Amniotic epithelial cell (primary cell): ENCODE data around the gene DUSP2.
"Not testable (repeated sequence)": the region's sequence is repeated elsewhere in the genome, so short reads cannot be mapped to it uniquely, and the experiment has no call there.

Source experiments
- DNase-seq: peaks from one replicate; pipeline ENCODE4 v3.0.0-alpha.2; 2010; ENCODE audit warnings: low read depth

DUSP2 gene

DNA sequence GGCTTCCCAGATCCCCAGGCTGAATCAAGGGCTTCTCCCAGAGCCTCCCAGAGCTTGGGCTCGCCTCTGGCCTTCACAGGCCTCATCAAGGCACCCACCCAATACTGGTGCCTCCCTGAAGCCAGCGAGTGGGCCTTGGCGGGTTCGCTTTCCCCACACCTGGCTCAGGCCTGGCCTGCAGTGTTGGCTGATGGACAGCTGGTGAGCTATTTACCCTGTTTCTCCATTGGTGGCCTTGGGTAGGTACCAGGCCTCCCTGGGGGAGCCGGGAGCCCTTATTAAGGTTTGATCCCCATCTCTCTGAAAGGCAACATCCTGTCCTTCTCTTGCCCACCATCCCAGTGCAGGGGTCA is 18.2 kb upstream of the DUSP2 start:
- no peak for DNase-seq

GRCh38 chr2:96161898-96162297 is 16.7 kb upstream of the DUSP2 start:
- DNase-seq = peak; percentile 21

GRCh38 chr2:96160366-96160765 is 15.1 kb upstream of the DUSP2 start:
- not testable (repeated sequence) for DNase-seq

GRCh38 chr2:96159084-96159830 is 14.0 kb upstream of the DUSP2 start:
- no peak for DNase-seq

DNA sequence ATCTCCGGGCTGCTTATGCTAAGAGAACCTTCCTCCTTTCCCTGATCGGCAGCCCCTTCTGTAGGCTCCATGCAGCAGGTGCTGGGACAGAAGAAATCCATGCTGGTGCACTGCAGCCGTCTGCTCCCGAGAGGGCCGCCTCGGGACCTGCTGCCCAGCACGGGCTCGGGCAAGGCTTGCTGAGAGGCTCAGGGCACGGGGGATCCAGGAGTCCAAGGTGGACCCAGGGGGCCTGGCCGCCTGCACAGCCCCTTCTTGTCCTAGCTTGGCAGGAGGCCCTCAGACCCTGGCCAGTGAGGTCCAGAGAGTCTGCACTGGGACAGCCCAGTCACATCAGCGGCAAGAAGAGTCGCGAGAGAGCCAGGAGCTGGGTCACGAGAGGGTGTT is 13.3 kb upstream of the DUSP2 start:
- DNase-seq = no peak

DNA sequence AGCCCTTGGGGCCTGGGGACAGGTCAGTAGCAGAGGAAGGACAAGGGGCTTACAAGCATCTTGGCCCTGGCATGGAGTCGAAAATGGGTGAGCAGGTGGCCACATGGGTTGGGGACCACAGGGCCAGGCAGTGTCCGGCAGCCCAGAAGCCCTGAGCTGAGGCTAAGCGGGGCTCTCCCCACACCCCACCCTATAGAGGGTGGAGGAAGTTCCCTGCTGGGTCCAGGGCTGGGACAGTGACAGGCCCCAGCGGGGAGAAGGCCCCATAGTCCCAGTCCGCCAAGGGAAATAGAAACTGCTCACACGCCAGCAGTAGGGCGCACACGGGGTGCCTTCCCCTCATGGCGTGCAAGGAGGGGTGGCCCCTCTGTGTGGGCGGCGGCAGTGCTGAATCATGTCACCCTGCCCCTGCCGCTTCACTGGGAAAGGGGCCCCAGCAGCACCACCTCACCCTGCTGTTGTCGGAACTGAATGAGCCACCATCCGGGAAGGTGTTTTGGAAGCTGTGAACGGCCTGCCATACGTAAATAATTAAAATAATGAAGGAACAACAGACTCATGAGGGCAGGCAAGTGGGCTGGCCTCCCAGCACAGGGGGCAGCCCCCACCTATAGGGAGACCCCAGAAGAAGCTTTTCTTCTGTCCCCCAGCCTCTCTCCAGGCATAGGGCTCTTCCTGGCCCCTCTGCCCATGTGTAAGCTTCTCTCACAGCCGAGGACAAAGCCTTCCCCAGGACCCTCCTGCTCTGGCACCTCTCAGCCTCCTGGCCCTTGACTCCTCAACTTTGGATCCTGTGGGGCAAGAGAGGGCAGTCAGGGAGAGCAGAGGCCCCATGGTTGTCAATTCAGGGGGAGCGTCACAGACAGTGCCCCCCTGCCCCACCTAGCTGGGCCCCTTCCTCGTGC is 12.7 kb upstream of the DUSP2 start:
- no peak for DNase-seq

- no peak for DNase-seq
Measured at GRCh38 chr2:96156926-96157648, 11.8 kb upstream of the DUSP2 start.

DNA sequence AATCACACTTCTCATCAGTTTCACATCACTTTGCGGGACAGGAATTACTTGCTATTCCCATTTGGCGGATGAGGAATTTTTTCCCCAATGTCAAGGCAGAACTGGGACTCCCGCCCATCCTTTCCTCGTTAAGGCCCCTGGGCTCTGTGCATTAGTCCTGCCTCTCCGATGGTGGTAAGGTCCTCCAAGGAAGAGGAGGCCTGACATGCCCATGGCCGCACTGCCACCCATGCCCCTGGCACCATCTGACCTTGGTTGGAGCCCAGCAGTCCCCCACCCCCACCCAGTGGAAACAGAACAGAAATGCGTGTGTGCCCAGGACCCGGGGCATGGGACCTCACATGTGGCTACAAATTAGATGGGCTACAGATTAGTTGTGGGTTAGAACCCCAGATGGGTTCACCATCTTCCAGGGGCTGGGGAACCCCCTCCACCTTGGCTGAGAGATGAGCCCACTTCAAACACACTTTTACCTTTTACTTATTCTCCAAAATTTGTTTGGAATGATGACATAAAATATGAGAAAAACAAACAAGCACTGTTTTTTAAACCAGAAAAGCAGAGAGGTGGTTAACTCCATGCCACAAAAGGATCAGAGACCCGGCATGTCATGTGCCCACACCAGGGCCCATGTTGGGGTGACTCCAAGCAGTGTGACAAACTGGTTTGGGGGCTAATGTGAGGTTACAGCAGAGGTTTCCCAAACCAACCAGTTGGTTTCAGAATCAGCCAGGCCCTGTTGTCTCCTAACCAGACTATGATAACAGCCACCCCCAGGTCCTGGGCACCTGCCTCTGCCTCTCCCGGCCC is 11.0 kb upstream of the DUSP2 start:
- DNase-seq = no peak

DNA sequence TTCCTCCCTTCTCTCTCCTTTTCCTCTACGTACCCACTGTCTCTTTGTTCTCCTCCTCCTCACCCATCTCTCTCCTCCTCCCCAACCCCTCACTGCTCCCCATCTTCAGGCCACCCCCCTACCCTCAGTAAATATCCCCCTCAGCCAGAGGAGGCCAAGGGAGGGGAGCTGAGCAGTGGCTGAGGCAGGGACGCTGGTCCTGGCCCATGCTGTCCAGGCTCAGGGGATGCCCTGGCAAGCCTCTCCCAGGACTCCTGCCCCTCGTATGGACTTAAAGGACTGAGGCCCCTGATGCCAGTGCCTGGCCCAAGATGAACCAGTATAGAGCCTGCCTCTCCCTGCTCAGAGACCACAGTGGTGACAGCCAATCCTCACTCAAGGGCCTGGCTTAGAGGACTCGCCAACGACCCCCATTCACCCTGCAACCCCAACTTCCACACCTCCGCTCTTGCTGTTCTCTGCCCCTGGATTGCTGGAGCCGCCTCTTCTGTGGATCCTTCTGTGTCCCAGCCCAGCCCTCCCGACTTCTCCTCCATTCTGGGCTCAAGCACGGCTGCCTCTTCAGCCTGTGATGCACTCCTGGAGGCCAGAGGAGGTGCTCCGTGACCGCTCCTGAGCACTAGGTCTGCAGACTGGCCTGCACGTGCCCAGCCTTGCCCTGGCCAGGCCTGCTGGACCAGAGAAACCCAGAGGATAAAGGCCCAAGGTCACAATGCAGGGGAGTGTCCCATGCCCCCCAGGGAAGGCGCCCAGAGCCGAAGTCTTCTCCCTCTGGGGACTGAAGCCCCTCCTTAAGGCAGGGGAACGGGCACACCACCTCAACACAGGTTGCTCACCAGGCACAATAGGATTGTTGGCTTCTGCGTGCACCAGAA is 9.5 kb upstream of the DUSP2 start:
- DNase-seq = no peak

DNA sequence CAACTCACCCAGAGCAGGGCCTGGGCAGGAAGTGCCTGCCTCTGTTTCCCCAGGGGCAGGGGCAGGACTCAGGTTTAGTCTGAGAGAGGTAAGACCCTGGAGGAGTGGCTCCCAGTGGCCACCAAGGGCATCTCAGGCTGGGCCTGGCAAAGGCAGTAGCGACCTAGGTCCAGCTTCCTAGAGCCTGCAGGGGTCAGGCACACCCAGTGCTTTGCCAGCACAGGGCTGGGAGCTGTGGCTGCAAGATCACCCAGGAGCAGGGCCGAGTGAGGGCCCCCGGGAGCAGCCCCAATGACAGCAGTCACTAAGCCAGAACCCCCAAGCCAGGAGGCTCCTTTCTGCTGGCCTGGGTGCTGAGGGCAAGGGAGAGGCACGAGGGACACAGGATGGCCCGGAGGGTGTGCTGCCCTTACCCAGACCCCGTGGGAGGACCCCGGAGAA is 8.8 kb upstream of the DUSP2 start:
- DNase-seq = no peak

- DNase-seq = no peak
Measured at GRCh38 chr2:96153291-96153713, 8.1 kb upstream of the DUSP2 start.

DNA sequence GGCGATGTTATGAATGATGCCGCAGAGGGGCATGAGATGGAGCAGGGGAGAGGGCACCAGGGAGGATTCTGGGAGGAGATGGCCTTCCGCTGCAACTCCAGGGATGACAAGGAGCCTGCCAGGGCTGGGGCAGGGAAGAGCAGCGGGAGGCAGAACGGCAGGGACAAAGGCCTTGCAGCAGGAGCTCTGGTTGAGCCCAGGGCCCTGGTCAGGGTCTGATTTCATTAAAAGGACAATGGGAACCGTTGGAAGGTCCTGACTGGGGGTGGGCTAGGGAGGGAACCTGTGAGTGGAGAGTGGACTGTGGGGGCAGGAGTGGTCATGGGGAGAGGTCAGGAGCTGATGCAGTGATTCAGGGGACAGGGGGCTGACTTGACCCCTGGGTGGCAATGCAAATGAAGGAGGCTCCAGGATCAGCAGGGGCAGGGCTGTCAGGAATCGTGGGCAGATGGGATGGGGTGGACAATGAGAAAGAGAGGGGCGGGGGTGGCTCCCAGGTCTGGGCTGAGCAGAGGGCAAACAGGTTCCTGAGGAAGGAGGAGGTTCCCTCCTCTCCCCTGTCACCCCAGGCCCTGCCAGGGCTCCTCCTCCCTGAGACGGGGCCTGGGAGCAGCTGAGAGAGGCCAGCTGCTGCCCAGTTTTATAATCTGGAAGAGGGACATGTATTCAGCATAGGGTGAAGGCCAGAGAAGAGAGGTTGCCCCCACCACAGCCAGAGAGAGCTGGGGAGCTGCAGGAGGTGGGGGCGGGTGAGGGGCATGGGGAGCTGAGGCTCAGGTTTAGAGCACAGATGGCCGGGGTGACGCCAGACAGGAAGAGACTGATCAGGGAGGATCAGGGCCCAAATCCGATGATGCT is 7.3 kb upstream of the DUSP2 start:
- DNase-seq = no peak

DNA sequence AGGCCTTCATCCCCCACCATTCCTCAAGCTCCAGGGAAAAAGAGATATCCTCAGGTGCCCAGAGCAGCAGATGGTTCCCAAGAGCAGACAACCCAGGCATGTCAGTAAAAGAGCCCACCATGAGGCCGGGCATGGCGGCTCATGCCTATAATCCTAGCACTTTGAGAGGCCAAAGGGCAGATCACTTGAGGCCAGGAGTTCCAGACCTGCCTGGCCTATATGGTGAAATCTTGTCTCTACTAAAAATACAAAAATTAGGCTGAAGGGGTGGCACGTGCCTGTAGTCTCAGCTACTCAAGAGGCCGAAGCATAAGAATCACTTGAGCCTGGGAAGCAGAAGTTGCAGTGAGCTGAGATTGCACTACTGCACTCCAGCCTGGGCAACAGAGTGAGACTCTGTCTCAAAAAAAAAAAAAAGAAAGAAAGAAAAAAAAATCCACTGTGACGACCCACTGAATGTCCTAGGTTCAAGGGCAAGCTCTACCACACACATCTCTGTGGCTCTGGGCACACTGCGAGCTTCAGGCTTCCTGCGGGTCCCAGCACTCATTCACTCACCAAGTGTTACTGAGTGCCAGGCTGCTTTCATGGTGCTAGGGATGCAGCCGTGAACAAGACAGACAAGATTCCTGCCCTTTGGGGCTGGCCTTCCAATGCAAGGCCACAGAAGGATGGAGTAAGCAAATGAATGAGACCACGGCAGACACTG is 6.5 kb upstream of the DUSP2 start:
- DNase-seq = no peak

DNA sequence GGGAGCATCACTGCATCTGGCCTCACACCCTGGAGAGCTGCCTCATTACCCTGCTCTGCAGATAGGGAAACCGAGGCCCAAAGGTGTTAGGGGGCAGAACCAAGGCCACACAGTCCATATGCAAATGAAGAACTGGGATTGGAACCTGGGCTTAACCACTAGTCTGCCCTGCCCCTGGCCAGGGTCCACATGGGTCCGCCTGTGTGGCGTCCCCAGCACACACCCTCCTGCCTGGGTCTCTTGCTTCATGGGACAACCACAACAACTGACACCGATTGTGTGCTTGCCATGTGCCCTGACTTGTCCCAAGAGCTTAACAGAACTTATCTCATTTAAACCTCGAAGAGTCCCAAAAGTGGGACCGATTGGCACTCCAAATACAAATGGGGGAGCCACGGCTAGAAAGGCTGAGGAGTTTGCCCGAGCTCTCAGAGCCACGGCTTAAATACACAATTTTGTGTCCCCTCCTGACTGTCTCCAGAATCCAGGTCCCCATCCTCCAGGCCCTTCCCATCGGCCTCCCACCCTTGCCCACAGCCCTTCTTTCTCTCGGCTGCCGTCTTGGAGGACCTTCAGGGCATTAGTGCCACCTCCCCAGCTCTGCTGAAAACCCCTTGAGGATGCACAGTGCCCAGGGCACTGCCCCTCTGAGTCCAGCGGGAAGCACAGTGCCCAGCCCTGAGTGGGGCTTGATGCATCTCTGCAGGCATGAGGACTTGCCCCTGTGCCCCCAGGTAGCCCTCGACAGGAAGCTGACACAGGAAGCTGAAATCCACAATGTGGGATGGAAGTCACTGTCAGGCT is 5.8 kb upstream of the DUSP2 start:
- DNase-seq = no peak

DNA sequence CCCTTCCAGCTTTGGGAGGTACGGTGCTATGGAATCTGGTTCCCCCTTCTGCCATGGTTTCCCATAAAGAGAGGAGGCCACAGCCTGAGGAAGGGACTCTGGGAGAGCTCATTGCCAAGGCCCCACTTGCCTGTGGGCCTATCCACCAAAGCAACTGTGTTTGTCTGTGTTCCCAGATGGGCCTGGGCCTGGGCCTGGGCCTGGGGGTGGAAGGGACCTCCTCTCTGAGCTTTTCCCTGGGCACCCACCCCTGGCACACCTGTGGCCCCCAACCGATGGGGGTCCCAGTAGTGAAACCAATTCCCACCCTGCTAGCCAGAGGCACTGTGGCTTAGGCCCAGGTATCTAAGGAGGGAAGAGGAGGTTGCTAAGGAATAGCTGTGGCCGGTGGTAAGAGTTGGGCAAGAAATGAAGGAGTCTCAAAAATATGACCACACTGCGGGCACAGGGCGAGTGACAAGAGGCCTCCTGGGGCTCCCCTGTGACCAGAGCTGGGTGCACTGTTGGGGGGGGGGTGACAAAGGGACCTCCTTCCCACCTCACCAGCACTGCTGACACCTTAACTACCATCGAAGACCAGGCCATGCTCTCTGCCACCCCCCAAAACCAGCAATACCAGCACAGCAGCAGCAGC is 4.9 kb upstream of the DUSP2 start:
- DNase-seq = no peak

- peak; percentile 92 for DNase-seq
Measured at GRCh38 chr2:96148410-96149217, 3.4 kb upstream of the DUSP2 start.

DNA sequence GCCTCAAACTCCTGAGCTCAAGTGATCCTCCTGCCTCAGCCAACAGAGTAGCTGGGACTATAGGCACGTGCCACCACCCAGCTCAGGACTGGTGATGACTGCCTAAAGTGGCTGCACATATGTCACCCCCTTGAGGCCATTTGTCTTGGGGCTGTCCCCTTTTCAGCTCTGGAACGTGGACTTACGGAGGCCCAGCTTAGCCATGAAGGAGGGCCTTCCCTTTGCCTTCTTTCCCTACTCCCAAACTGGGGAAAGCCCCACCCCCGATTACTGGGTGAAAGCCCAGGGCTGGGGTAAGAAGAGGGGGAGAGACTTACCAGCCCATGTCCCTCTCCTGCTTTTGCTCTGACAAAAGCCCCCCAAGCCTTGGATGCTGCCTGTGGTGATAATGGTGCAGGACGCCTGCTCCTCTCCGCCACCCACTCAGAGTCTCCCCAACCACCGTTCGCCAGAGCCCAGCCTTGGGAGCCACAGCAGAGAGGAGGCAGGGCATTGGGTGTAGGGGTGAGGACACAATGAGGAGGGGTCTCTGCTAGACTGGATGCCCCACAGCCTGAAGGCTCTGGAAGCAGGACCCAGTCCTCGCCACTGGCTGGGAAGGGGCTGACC is 2.5 kb upstream of the DUSP2 start:
- DNase-seq = no peak
